K562 (cell line): ENCODE measurements around the gene CBFA2T2. TPM values are rescaled to one million over a fixed set of nuclear protein-coding genes. Genes with fewer than 3 reads are reported as not detected.

Source experiments
- ATAC-seq: fragments of 200-7000 bp; cut with Tn5 transposase; 3 replicates; pipeline ENCODE4 v1.9.1; 2020; ENCODE audit warnings: moderate library complexity
- BruUV-seq: library from RNA; stranded (reverse); fragments of 400-500 nt; replicated peaks from 2 replicates; lab custom pipeline; 2021; lab: Mats Ljungman, UMichigan
- CTCF ChIA-PET: fragments of 300-600 bp; formaldehyde crosslinking; extraction: SDS; loops from one replicate; lab custom pipeline; 2021; ENCODE audit warnings: low intra/inter-chr PET ratio; lab: Yijun Ruan, JAX
- POLR2A ChIA-PET: fragments of 300-600, 350-650 bp; sonication (Branson Sonifier 250); formaldehyde crosslinking; extraction: SDS; loops from one replicate; lab custom pipeline; 2021; ENCODE audit warnings: antibody characterized with exemption, inconsistent platforms; lab: Yijun Ruan, JAX
- DNase-seq, 4 experiments: peaks; one replicate each; pipeline versions ENCODE4 v3.0.0 to v3.0.0-alpha.2; 2011 to 2018; ENCODE audit warnings: low spot score in 3 of 4, mixed read lengths in 3 of 4; ENCODE audit errors: extremely low read depth in 1 of 4
- FAIRE-seq: peaks from 2 replicates; lab custom pipeline; 2011; peaks lifted over from hg19 to GRCh38; lab: Jason Lieb, UNC
- H2AFZ ChIP-seq: 2 replicates; pipeline ENCODE4 v1.6.0; 2011; ENCODE audit warnings: low read depth, low read length, control low read depth, inconsistent platforms
- H3K27ac ChIP-seq: fragments of 200-600 bp; 3 replicates; pipeline ENCODE4 v1.8.0; 2011; ENCODE audit warnings: low read depth, mild to moderate bottlenecking, control low read depth, inconsistent platforms, low read length, moderate library complexity, mixed read lengths; ENCODE audit errors: extremely low read depth
- H3K27me3 ChIP-seq, 2 experiments: fragments of 300-600 bp in 1 of 2; 2 replicates in 1 of 2; 3 replicates in 1 of 2; pipeline versions ENCODE4 v1.6.0 to v1.8.0; 2011; ENCODE audit warnings: inconsistent platforms in 2 of 2, low read length in 2 of 2, mild to moderate bottlenecking in 1 of 2, mixed read lengths in 1 of 2, moderate library complexity in 1 of 2; ENCODE audit not compliant: control insufficient read depth in 2 of 2, insufficient read depth in 2 of 2
- H3K36me3 ChIP-seq: fragments of 300-600 bp; 3 replicates; pipeline ENCODE4 v1.8.0; 2011; ENCODE audit warnings: mild to moderate bottlenecking, low read length, inconsistent platforms; ENCODE audit not compliant: control insufficient read depth, insufficient read depth
- H3K4me1 ChIP-seq, 2 experiments: fragments of 200-600 bp in 1 of 2; replicated peaks in 1 of 2; 2 replicates in 1 of 2; 3 replicates in 1 of 2; pipeline versions ENCODE4 v1.5.1 to v1.8.0; 2011; ENCODE audit warnings: inconsistent platforms in 2 of 2, low read length in 2 of 2, mild to moderate bottlenecking in 1 of 2, mixed read lengths in 1 of 2, moderate library complexity in 1 of 2; ENCODE audit not compliant: control insufficient read depth in 2 of 2, insufficient read depth in 2 of 2
- H3K4me2 ChIP-seq: 2 replicates; pipeline ENCODE4 v1.6.1; 2011; ENCODE audit warnings: low read length, control low read depth, inconsistent platforms, mixed read lengths; ENCODE audit not compliant: insufficient read depth
- H3K4me3 ChIP-seq: fragments of 200-600 bp; sonication (generic), shearing (Covaris generic); 2 replicates; pipeline ENCODE4 v1.5.1; 2016; ENCODE audit warnings: control low read depth, inconsistent platforms
- H3K79me2 ChIP-seq: fragments of 200-600 bp; 3 replicates; pipeline ENCODE4 v1.8.0; 2011; ENCODE audit warnings: low read length, inconsistent platforms; ENCODE audit not compliant: control insufficient read depth, insufficient read depth
- H3K9ac ChIP-seq, 2 experiments: 2 replicates each; pipeline versions ENCODE4 v1.6.0 to v1.6.1; 2011; ENCODE audit warnings: low read depth in 2 of 2, low read length in 2 of 2, control low read depth in 1 of 2, inconsistent platforms in 1 of 2, mild to moderate bottlenecking in 1 of 2, mixed read lengths in 1 of 2; ENCODE audit not compliant: insufficient read depth in 1 of 2
- H3K9me1 ChIP-seq: one replicate; pipeline ENCODE4 v1.6.0; 2011; ENCODE audit warnings: inconsistent platforms, mild to moderate bottlenecking, low read length, moderate library complexity; ENCODE audit not compliant: control insufficient read depth, insufficient read depth
- H3K9me3 ChIP-seq: replicated peaks from 2 replicates; pipeline ENCODE4 v1.5.1; 2011; ENCODE audit warnings: low read depth, low read length, inconsistent platforms; ENCODE audit not compliant: control insufficient read depth, insufficient read depth
- H4K20me1 ChIP-seq: replicated peaks from 2 replicates; pipeline ENCODE4 v1.6.1; 2011; ENCODE audit warnings: low read length, inconsistent platforms, mixed read lengths; ENCODE audit not compliant: control insufficient read depth, insufficient read depth
- ADNP ChIP-seq: fragments of 200-800 bp; sonication (Bioruptor generic); IDR thresholded peaks from 2 replicates; pipeline ENCODE4 v1.6.1; 2016; ENCODE audit warnings: missing genetic modification characterization, missing compliant biosample characterization
- ARHGAP35 ChIP-seq: fragments of 450-650 bp; IDR thresholded peaks from 2 replicates; pipeline ENCODE4 v1.6.1; 2018; ENCODE audit not compliant: partially characterized antibody
- ATF7 ChIP-seq: fragments of 450-650 bp; IDR thresholded peaks from 2 replicates; pipeline ENCODE4 v1.7.1; 2014; ENCODE audit warnings: mild to moderate bottlenecking, moderate library complexity
- CTBP1 ChIP-seq: fragments of 450-650 bp; IDR thresholded peaks from 2 replicates; pipeline ENCODE4 v1.6.1; 2016; ENCODE audit warnings: borderline replicate concordance
- E2F8 ChIP-seq: fragments of 450-650 bp; IDR thresholded peaks from 2 replicates; pipeline ENCODE4 v1.7.1; 2018; ENCODE audit warnings: mild to moderate bottlenecking, low read depth; ENCODE audit not compliant: partially characterized antibody
- GATA2 ChIP-seq: sonication (generic); formaldehyde crosslinking; IDR thresholded peaks from 2 replicates; pipeline ENCODE4 v1.4.0; 2020; ENCODE audit warnings: mild to moderate bottlenecking, missing genetic modification reagents
- IFI16 ChIP-seq: fragments of 250-450 bp; sonication (Bioruptor Pico); IDR thresholded peaks from 2 replicates; pipeline ENCODE4 v2.1.2; 2022; ENCODE audit warnings: mild to moderate bottlenecking, inconsistent platforms
- RBFOX2 ChIP-seq: fragments of 200-400 bp; formaldehyde crosslinking; IDR thresholded peaks from 2 replicates; pipeline ENCODE4 v1.6.1; 2017; ENCODE audit warnings: low read depth, mild to moderate bottlenecking, low read length, moderate library complexity
- ZKSCAN1 ChIP-seq: fragments of 150-350 bp; IDR thresholded peaks from 2 replicates; pipeline ENCODE4 v1.6.1; 2016; ENCODE audit warnings: low read depth, low read length
- ZNF23 ChIP-seq: fragments of 250-450 bp; sonication (Bioruptor Pico); IDR thresholded peaks from 2 replicates; pipeline ENCODE4 v1.4.0; 2020; ENCODE audit warnings: mild to moderate bottlenecking
- ZNF398 ChIP-seq: fragments of 250-450 bp; sonication (Bioruptor Pico); IDR thresholded peaks from 2 replicates; pipeline ENCODE4 v1.8.0; 2021; ENCODE audit warnings: moderate library complexity, mild to moderate bottlenecking, inconsistent platforms
- WGBS: fragments of 100-300 bp; shearing (Covaris generic); methylation state at CpG from one replicate; pipeline ENCODE4 v1.1.6; 2016; ENCODE audit warnings: low coverage, mixed read lengths; ENCODE audit not compliant: insufficient coverage; ENCODE audit errors: missing lambda C conversion rate; 5-methylcytosine and 5-hydroxymethylcytosine counted together
- in situ Hi-C: fragments of 300-500 bp; cut with MboI; formaldehyde crosslinking; loops from 4 replicates; pipeline ENCODE4 v1.15.0; 2018; ENCODE audit warnings: inconsistent platforms, mixed read lengths
- intact Hi-C: fragments of 100-400 bp; cut with micrococcal nuclease; formaldehyde crosslinking; loops from 2 replicates; pipeline ENCODE4 v1.14.2; 2022
- polyA plus RNA-seq, 8 experiments: library from polyadenylated mRNA; depleted of rRNA in 4 of 8; stranded (reverse) in 5 of 8; unstranded in 3 of 8; fragments of >200 nt; fragmentation: Nextera tagmentation in 2 of 8; fragmentation: Illumina TruSeq in 1 of 8; extraction: Ambion mirVana in 2 of 8; extraction: Trizol in 1 of 8; gene quantifications; 2 replicates each; pipeline versions ENCODE4 v1.2.1 to v1.2.3, GENCODE V29; 2011 to 2014; ENCODE audit warnings: inconsistent platforms in 1 of 8, missing spikeins in 1 of 8
- total RNA-seq, 7 experiments: library from RNA; depleted of rRNA in 6 of 7; stranded (reverse); fragments of >200 nt in 6 of 7; fragmentation: Illumina TruSeq in 2 of 7; extraction: Trizol in 2 of 7; gene quantifications; 2 replicates each; pipeline versions ENCODE4 v1.2.1 to v1.2.3, GENCODE V29; 2011 to 2021; ENCODE audit warnings: low replicate concordance in 1 of 7
- TF ChIP-seq, protein P1 (sequence below): sonication (generic); formaldehyde crosslinking; IDR thresholded peaks from 2 replicates; pipeline ENCODE4 v1.8.1; 2023; ENCODE audit warnings: mild to moderate bottlenecking, missing genetic modification reagents

CBFA2T2 gene
- total and polyA plus RNA-seq, 9 of the 15 experiments (the other 6 are each of a cell fraction or from before 2014, with no cell fraction given): 0.27 to 9.6 (median 5.8) TPM

GRCh38 chr20:33666293-33667244 lies 176.7 kb downstream of the CBFA2T2 start, which contains the start of gene ACTL10:
Gene ACTL10, plus strand, starts transcription at chr20:33666943. Its CDS starts 555 bp downstream, at chr20:33667498.
- peak; percentile 99 for FAIRE-seq
- POLR2A ChIA-PET: interaction anchor here (0.5 to 5.4 kb wide), 10 partner anchors 8 to 242 kb away, joined by 3 to 51 read pairs (median 4); partner anchors contain the start of gene PXMP4
- H3K4me1 ChIP-seq: peaks cover 21 to 63% of the 10 kb centered on the region in 2 experiments; a peak in 4 of 5 replicates
- TF ChIP-seq ADNP (no peak), ZKSCAN1 (0 out of 2 replicates have a peak, but pooled peaks have one; percentile 17), ZNF23 (no peak), CTBP1 (peak; percentile 74; the same call in 1 of the 2 replicates), RBFOX2 (peak; percentile 64), ZNF398 (CRISPR knock-in tag) (no peak), GATA2 (peak; percentile 57; the same call in 1 of the 2 replicates), ARHGAP35 (no peak), IFI16 (CRISPR knock-in tag) (no peak), E2F8 (peak; percentile 54), ATF7 (peak; percentile 72)
- TF ChIP-seq, protein P1, sequence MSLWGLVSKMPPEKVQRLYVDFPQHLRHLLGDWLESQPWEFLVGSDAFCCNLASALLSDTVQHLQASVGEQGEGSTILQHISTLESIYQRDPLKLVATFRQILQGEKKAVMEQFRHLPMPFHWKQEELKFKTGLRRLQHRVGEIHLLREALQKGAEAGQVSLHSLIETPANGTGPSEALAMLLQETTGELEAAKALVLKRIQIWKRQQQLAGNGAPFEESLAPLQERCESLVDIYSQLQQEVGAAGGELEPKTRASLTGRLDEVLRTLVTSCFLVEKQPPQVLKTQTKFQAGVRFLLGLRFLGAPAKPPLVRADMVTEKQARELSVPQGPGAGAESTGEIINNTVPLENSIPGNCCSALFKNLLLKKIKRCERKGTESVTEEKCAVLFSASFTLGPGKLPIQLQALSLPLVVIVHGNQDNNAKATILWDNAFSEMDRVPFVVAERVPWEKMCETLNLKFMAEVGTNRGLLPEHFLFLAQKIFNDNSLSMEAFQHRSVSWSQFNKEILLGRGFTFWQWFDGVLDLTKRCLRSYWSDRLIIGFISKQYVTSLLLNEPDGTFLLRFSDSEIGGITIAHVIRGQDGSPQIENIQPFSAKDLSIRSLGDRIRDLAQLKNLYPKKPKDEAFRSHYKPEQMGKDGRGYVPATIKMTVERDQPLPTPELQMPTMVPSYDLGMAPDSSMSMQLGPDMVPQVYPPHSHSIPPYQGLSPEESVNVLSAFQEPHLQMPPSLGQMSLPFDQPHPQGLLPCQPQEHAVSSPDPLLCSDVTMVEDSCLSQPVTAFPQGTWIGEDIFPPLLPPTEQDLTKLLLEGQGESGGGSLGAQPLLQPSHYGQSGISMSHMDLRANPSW (CRISPR knock-in tag): 0 out of 2 replicates have a peak, but pooled peaks have one; percentile 48

More at GRCh38 chr20:33666293-33667244, 176.7 kb downstream of the CBFA2T2 start, which contains the start of gene ACTL10:
- Histone ChIP-seq H3K36me3 (peaks cover 46% of the 10 kb centered on the region; the same call in 2 of the 3 replicates), H4K20me1 (peaks cover under 1% of the 10 kb centered on the region; the same call in 1 of the 2 replicates), H3K4me3 (no peak within 1 kb of the TSS), H3K9me3 (no peaks in the 10 kb centered on the region), H3K79me2 (peaks cover 26% of the 10 kb centered on the region), H3K9ac (peak within 1 kb of the TSS; percentile 12 to 84; a peak in 2 of 4 replicates), H3K9me1 (no peaks in the 10 kb centered on the region), H3K4me2 (peak within 1 kb of the TSS; percentile 61), H3K27me3 (no peaks in the 10 kb centered on the region), H2AFZ (no peak within 1 kb of the TSS), H3K27ac (peak within 1 kb of the TSS; percentile 41; the same call in 2 of the 3 replicates)
- intact Hi-C loops: loop anchor here (2.0 kb wide), 1 partner anchor 66 kb away; no protein-coding TSS in a partner anchor
- ATAC-seq (peak; percentile 89), DNase-seq (peak; percentile 82 to 98 (median 88))
- in situ Hi-C loops: loop anchor here (5.0 kb wide), 1 partner anchor 61 kb away; no protein-coding TSS in a partner anchor
- CTCF ChIA-PET: interaction anchor here (0.7 kb wide), 1 partner anchor 65 kb away, joined by 3 read pairs; the partner anchor contains the start of gene ZNF341
- BruUV-seq: no TSS peak
- 25% methylated on average over 38 of the region's 50 CpGs for WGBS
